LoVo (cell line): Measurements from ENCODE around the gene IPO9.

Experiments used
- DNase-seq: peaks from one replicate; pipeline ENCODE4 v3.0.0-alpha.2; 2016; ENCODE audit warnings: low spot score

IPO9 gene

DNA sequence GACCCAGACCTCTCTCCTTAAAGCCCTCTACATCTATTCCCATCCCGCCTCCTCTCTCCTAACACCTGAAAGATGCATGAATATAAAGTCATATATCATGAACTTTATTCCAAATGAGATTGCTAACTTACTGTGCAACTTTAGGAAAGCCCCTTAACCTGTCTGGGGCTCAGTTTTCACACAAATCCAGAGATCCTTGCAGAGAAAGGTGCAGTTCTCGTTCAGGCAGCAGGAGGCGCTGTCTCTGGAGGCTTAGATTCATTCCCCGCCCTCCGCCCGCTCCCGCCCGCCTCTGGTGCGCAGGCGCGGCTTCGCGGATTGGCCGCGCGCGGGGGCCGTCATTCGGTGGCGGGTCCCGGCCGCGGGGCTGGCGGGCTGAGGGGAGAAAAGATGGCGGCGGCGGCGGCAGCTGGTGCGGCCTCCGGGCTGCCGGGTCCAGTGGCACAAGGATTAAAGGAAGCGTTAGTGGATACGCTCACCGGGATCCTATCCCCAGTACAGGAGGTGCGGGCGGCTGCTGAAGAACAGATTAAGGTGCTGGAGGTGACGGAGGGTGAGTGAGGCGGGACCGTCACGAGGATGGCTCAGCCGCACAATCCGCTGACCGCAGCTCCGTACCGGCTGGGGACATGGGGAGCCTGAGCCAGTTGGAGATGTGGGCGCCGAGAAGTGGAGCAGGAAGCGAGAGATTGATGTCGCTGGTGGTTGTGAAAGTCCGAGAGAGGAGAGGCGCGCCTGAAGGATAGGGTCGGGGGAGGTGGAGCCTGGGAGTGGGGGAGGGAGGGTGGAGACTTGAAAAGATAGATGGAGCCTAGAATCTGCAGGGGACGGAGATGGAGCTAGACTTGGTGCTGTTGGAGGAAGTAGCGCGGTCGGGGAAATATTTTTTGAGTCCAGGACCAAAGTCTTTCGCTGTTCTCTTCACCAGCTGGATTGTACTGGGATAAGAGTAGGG, at the start of gene IPO9:
Gene IPO9, plus strand, starts transcription at position 338 of the 955 bp plus-strand sequence. Its CDS starts 53 bp downstream, at position 391.
- peak; percentile 92 for DNase-seq

- DNase-seq: no peak
These were observed 49.5 kb upstream of the IPO9 start for GRCh38 chr1:201779351-201779880.

DNA sequence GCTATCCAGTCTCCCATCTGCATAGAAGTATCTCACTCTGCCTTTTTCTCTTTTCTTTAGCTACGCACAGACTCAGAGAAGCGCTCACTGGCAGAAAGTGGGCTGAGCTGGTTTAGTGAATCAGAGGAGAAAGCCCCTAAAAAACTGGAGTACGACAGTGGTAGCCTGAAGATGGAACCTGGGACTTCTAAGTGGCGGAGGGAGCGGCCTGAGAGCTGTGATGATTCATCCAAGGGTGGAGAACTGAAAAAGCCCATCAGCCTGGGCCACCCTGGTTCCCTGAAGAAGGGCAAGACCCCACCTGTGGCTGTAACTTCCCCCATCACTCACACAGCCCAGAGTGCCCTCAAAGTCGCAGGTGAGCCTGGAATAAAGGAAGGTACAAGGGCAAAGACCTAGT, 48.0 kb upstream of the IPO9 start:
- DNase-seq: no peak

DNA sequence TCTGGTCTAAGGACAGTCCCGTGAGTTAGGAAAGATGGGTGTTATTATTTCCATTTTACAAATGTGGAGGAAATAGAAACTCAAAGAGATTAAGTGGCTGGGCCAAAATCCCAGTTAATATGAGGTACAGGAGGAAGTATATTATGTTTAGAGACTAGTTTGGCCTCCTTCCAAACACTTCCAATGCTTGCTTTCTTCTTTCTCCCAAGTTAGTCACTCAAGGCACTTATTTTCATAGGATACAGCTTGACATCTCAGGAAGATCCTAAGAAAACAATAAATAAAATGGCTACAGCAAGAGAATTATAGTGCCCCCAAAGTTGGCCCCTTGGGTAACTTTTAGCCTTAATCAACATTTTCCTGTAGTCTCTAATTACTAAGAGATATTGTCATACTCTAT, 47.5 kb upstream of the IPO9 start:
- no peak for DNase-seq

DNA sequence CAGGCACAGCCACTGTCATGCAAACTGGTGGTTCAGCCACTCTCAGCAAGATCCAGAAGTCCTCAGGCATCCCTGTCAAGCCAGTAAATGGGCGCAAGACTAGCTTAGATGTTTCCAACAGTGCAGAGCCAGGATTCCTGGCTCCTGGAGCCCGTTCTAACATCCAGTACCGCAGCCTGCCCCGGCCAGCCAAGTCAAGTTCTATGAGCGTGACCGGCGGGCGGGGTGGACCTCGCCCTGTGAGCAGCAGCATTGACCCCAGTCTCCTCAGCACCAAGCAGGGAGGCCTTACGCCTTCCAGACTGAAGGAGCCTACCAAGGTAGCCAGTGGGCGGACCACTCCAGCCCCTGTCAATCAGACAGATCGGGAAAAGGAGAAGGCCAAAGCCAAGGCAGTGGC, 46.6 kb upstream of the IPO9 start:
- DNase-seq: no peak

- no peak for DNase-seq
These were observed 45.9 kb upstream of the IPO9 start for GRCh38 chr1:201783058-201783457.

DNA sequence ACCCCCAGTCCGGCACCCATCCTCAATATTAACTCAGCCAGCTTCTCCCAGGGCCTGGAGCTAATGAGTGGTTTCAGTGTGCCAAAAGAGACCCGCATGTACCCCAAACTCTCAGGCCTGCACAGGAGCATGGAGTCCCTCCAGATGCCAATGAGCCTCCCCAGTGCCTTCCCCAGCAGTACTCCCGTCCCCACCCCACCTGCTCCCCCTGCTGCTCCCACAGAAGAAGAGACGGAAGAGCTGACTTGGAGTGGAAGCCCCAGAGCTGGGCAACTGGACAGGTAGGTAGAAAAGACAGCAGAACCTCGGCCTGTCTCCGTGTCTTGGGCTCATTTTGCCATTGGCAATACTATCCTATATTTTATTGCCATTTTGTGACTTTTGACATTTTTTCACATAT, 45.4 kb upstream of the IPO9 start:
- no peak for DNase-seq

DNA sequence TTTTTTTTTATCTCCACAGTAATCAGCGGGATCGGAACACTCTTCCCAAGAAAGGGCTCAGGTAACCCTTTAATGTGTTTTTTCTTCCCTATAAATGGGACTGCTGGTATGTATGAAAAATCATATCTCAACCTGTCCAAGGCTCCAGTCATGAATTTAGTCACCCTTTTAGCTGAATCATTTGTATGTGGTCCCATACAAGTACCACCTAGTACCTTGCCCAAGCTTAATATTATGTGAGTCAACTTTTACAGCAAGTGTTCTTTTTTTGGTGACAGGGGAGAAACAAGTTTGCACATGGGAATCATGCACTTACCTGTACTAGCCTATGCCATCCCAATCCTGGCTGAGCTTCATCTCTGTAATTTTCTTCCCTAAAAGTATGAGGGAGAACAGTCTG, 43.7 kb upstream of the IPO9 start:
- no peak for DNase-seq

- no peak for DNase-seq
These were observed 42.1 kb upstream of the IPO9 start for GRCh38 chr1:201786824-201787223.

- DNase-seq: no peak
These were observed 40.7 kb upstream of the IPO9 start for GRCh38 chr1:201788296-201788695.

DNA sequence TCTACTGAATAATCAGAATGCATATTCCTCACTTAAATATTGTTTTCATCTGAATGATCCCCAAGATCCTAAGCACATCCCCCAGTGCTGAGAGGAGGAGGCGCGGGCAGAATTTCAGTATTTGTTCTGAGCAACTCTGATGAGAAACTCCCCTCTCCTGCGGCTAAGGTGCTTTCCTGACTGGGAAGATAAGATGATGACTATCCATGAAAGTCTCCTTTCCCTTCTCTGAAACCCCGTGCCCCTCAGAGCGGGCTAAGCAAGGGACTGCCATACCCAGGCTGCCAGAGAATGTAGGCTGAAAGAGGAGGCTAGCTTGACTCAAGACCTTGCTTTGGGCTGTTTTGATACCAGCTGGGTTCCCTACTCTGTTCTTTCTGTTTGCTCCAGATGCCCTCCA, 39.7 kb upstream of the IPO9 start:
- DNase-seq: no peak

- DNase-seq: no peak
These were observed 38.7 kb upstream of the IPO9 start for GRCh38 chr1:201790261-201790660.

GRCh38 chr1:201791051-201791778, 37.7 kb upstream of the IPO9 start:
- no peak for DNase-seq

DNA sequence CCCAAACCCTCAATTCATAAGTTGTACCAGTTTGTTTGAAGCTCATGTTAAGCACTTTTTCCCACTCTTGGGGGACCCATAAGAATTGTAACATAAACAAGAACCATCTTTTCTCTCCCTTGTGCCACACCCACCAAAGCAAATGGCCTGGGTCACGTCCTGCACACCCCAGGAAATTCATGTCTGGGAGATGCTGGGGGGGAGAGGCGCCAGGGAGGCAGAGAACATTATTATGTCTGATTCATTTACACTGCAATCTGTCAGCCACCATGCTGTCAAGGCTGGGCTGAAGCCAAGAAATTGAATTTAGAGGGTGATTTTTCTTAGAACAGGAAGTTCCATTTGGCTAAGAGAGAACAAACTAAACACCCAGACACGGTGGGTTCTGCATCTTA, 37.2 kb upstream of the IPO9 start:
- DNase-seq: no peak

DNA sequence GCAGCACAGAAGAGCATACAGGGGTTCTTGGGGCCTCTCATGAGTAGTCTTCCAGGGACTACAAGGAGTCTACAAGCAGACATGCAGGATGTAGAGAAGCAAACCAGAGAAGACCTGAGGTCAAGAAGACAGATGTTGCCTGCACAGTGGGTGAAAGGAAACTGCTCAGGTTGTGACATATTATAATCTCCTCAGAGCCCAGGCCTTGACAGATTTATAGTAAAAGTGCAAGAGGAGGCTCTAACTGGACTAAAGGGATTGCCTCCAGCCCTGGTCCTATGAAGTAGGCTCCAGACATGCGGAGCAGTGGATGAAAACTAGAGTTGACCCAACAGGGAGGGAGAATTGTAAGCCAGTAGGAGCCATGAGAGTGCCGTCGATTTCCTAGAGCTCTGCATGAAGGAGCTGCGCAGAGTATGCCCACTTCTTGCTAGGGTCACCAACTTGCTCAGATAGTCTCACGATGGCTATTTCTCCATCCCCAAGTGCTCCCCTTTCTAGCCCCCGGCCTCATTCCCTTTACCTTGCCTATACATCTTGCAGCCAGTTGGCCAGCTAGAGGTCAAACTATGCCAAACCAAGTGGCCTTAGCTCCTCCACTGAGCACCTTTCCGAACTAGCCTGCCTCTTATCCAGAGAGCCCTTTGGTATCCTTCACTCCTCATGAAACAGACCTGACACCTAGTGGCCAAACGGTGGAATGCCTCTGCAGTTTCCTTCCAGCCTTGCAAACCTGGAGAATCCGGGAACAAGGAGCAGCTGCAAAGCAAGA, 36.2 kb upstream of the IPO9 start:
- DNase-seq: peak; percentile 76

DNA sequence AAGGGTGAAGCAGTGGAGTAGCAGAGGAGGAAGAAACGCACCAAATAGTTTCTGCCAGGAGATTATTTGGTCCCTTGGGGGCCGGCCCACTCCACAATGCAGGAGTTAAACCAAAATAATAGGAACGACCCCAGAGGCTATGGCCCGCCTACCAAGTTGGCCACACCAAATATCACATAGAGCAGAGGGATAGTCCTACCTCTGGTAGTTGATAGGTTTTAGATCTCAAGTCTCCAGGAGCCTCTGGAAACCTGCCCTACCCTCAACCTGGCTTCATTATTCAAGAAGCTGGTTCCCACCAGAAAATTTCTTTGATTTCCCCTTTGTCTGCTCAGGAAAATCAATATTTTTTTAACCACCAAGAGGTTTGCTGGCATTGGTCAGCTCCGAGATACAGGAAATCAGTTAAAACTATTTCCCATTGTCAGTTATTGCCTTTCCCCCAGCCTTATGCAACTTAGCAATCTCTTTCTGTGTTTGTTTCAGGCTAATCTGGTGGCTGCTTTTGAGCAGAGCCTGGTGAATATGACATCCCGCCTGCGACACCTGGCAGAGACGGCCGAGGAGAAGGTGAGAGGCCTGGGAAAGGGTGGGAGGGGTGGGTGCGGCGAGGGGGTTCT, 35.5 kb upstream of the IPO9 start:
- no peak for DNase-seq

DNA sequence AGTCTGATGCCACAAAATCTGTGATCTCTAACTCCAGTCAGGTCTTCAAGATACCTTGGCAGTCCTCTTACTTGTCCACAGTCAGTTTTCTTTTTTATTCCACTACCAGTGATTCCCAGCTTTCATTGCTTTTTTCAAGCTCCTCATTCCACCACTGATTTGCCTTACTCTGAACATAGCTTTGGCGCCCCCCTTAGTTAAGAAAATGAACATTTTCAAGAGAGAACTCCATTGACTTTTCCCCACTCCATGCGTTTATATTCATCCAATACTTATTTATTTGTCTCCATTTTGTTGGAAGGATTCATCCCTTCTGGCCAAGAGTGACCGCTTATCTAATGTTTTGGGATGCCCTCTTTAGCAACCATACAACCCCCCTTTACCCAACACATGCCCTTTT, 33.9 kb upstream of the IPO9 start:
- no peak for DNase-seq

GRCh38 chr1:201800246-201800645, 28.7 kb upstream of the IPO9 start:
- DNase-seq: no peak

DNA sequence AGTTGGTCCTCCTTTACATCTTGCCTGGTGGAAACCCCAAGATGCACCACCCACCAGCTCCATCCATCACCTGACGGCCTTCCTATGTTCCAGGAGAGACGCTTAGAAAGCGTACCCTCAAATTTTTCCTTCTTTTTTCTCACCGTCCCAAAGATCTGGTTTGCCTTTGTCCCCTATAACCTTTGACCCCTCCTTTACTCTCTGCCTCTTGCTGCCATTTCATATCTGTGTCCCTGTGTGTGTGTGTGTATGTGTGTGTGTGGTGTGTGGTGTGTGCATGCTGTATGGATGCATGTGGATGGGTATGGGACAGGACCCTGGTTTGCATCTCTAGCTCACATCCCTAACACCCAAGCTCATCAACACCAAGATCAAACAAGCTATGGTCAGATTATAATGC, 22.2 kb upstream of the IPO9 start:
- DNase-seq: no peak

GRCh38 chr1:201807958-201808632, 20.9 kb upstream of the IPO9 start:
- no peak for DNase-seq

GRCh38 chr1:201808633-201808990, 20.3 kb upstream of the IPO9 start:
- DNase-seq: no peak
